H9 (cell line): ENCODE data around the gene CDS2. TPM values are rescaled to one million over a fixed set of nuclear protein-coding genes. Genes with fewer than 3 reads are reported as not detected.

Experiments used
- DNase-seq: peaks from one replicate; pipeline ENCODE4 v3.0.0-alpha.2; 2017
- H2AFZ ChIP-seq: one replicate; pipeline ENCODE4 v1.6.1; 2013; ENCODE audit warnings: mild to moderate bottlenecking, low read length, control low read depth, moderate library complexity
- H2AK5ac ChIP-seq: 2 replicates; pipeline ENCODE4 v1.6.1; 2013; ENCODE audit warnings: low read length, control low read depth, mixed read lengths; ENCODE audit not compliant: insufficient read length
- H2BK120ac ChIP-seq: one replicate; pipeline ENCODE4 v1.6.1; 2013; ENCODE audit warnings: low read depth, mild to moderate bottlenecking, low read length, control low read depth, inconsistent platforms; ENCODE audit not compliant: poor library complexity, severe bottlenecking
- H2BK12ac ChIP-seq: 2 replicates; pipeline ENCODE4 v1.6.1; 2013; ENCODE audit warnings: low read length, control low read depth, mixed read lengths, low read depth; ENCODE audit not compliant: insufficient read length
- H2BK15ac ChIP-seq: 2 replicates; pipeline ENCODE4 v1.6.1; 2013; ENCODE audit warnings: low read depth, low read length, control low read depth
- H2BK20ac ChIP-seq: one replicate; pipeline ENCODE4 v1.6.1; 2013; ENCODE audit warnings: low read depth, mild to moderate bottlenecking, low read length, control low read depth, inconsistent platforms; ENCODE audit not compliant: poor library complexity, severe bottlenecking
- H2BK5ac ChIP-seq: 2 replicates; pipeline ENCODE4 v1.6.1; 2013; ENCODE audit warnings: low read length, control low read depth, mixed read lengths; ENCODE audit not compliant: insufficient read length
- H3K14ac ChIP-seq: 2 replicates; pipeline ENCODE4 v1.6.1; 2013; ENCODE audit warnings: low read length, control low read depth; ENCODE audit not compliant: insufficient read depth
- H3K18ac ChIP-seq: 2 replicates; pipeline ENCODE4 v1.6.1; 2013; ENCODE audit warnings: low read depth, mild to moderate bottlenecking, mixed read lengths, low read length, control low read depth; ENCODE audit not compliant: insufficient read length
- H3K23ac ChIP-seq: 2 replicates; pipeline ENCODE4 v1.6.1; 2013; ENCODE audit warnings: low read length, control low read depth, mixed read lengths, low read depth; ENCODE audit not compliant: insufficient read length
- H3K23me2 ChIP-seq: 2 replicates; pipeline ENCODE4 v1.6.1; 2013; ENCODE audit warnings: low read depth, mild to moderate bottlenecking, mixed read lengths, low read length, control low read depth; ENCODE audit not compliant: insufficient read length, poor library complexity, severe bottlenecking
- H3K27ac ChIP-seq: 2 replicates; pipeline ENCODE4 v1.5.1; 2013; ENCODE audit warnings: low read length, control low read depth, mixed read lengths, low read depth; ENCODE audit not compliant: insufficient read length
- H3K27me3 ChIP-seq: 2 replicates; pipeline ENCODE4 v1.6.1; 2013; ENCODE audit warnings: low read length, control low read depth, inconsistent platforms; ENCODE audit not compliant: insufficient read depth
- H3K4ac ChIP-seq: 2 replicates; pipeline ENCODE4 v1.6.1; 2013; ENCODE audit warnings: low read depth, mild to moderate bottlenecking, control low read depth, inconsistent platforms, low read length, moderate library complexity
- H3K4me1 ChIP-seq: 2 replicates; pipeline ENCODE4 v1.6.1; 2013; ENCODE audit warnings: low read length, control low read depth, inconsistent platforms; ENCODE audit not compliant: insufficient read depth
- H3K4me2 ChIP-seq: 2 replicates; pipeline ENCODE4 v1.6.1; 2013; ENCODE audit warnings: low read length, control low read depth, mixed read lengths; ENCODE audit not compliant: insufficient read length, insufficient read depth
- H3K56ac ChIP-seq: 2 replicates; pipeline ENCODE4 v1.6.1; 2013; ENCODE audit warnings: low read depth, mild to moderate bottlenecking, mixed read lengths, low read length, control low read depth; ENCODE audit not compliant: insufficient read length
- H3K79me1 ChIP-seq: 2 replicates; pipeline ENCODE4 v1.6.1; 2013; ENCODE audit warnings: low read depth, mild to moderate bottlenecking, moderate library complexity, low read length, control low read depth, inconsistent platforms; ENCODE audit not compliant: insufficient read depth, poor library complexity, severe bottlenecking
- H3K79me2 ChIP-seq: 2 replicates; pipeline ENCODE4 v1.6.1; 2013; ENCODE audit warnings: low read length, control low read depth, inconsistent platforms; ENCODE audit not compliant: insufficient read depth
- H3K9ac ChIP-seq: 2 replicates; pipeline ENCODE4 v1.6.1; 2013; ENCODE audit warnings: low read length, control low read depth, mixed read lengths; ENCODE audit not compliant: insufficient read length; ENCODE audit errors: extremely low read depth
- H3K9me3 ChIP-seq: one replicate; pipeline ENCODE4 v1.6.1; 2013; ENCODE audit warnings: low read depth, low read length, inconsistent platforms; ENCODE audit not compliant: control insufficient read depth
- H3T11ph ChIP-seq: one replicate; pipeline ENCODE4 v1.6.1; 2013; ENCODE audit warnings: mild to moderate bottlenecking, low read length, control low read depth, inconsistent platforms
- H4K20me1 ChIP-seq: one replicate; pipeline ENCODE4 v1.6.1; 2013; ENCODE audit not compliant: control insufficient read depth, insufficient read length, insufficient read depth
- H4K5ac ChIP-seq: 2 replicates; pipeline ENCODE4 v1.6.1; 2013; ENCODE audit warnings: low read depth, mild to moderate bottlenecking, mixed read lengths, low read length, control low read depth; ENCODE audit not compliant: insufficient read length
- H4K8ac ChIP-seq: replicated peaks from 2 replicates; pipeline ENCODE4 v1.6.1; 2013; ENCODE audit warnings: low read length, control low read depth, mixed read lengths, low read depth; ENCODE audit not compliant: insufficient read length
- H4K91ac ChIP-seq: 2 replicates; pipeline ENCODE4 v1.6.1; 2013; ENCODE audit warnings: low read depth, mild to moderate bottlenecking, moderate library complexity, mixed read lengths, low read length, control low read depth; ENCODE audit not compliant: insufficient read length
- H3K27ac Mint-ChIP-seq, 3 experiments: 2 replicates in 2 of 3; 3 replicates in 1 of 3; pipeline ENCODE4 v1.8.0; 2020 to 2021; ENCODE audit warnings: mixed read lengths in 3 of 3, mild to moderate bottlenecking in 1 of 3, moderate library complexity in 1 of 3
- H3K27me3 Mint-ChIP-seq: 2 replicates; pipeline ENCODE4 v1.8.0; 2021; ENCODE audit warnings: low read depth, mild to moderate bottlenecking, moderate library complexity, mixed read lengths
- H3K36me3 Mint-ChIP-seq, 3 experiments: 2 replicates in 2 of 3; 3 replicates in 1 of 3; pipeline ENCODE4 v1.8.0; 2020 to 2021; ENCODE audit warnings: low read depth in 3 of 3, mixed read lengths in 3 of 3; ENCODE audit not compliant: insufficient read depth in 1 of 3
- H3K4me1 Mint-ChIP-seq, 2 experiments: 2 replicates each; pipeline ENCODE4 v1.8.0; 2020; ENCODE audit warnings: mixed read lengths in 2 of 2
- H3K4me3 Mint-ChIP-seq, 2 experiments: 2 replicates in 1 of 2; 3 replicates in 1 of 2; pipeline ENCODE4 v1.8.0; 2020 to 2021; ENCODE audit warnings: mild to moderate bottlenecking in 2 of 2, mixed read lengths in 2 of 2, moderate library complexity in 1 of 2
- H3K9me3 Mint-ChIP-seq, 2 experiments: 2 replicates in 1 of 2; 3 replicates in 1 of 2; pipeline ENCODE4 v1.8.0; 2020; ENCODE audit warnings: mild to moderate bottlenecking in 2 of 2, mixed read lengths in 2 of 2, moderate library complexity in 1 of 2
- CTCF ChIP-seq: fragments of 200-600 bp; sonication (generic); conservative IDR thresholded peaks from 3 replicates; pipeline ENCODE4 v1.8.0; 2021; ENCODE audit warnings: antibody characterized with exemption, mild to moderate bottlenecking
- WGBS: extraction: QIAGEN DNeasy Blood & Tissue Kit; methylation state at CpG from one replicate; pipeline ENCODE4 v1.1.7; 2013; ENCODE audit warnings: missing lambda C conversion rate, low lambda C conversion rate, mixed read lengths; ENCODE audit not compliant: insufficient read length; ENCODE audit errors: extremely low coverage; 5-methylcytosine and 5-hydroxymethylcytosine counted together
- total RNA-seq: library from RNA; stranded (reverse); gene quantifications from 2 replicates; pipeline ENCODE4 v1.2.1, GENCODE V29; 2021

The CDS2 gene
- total RNA-seq, 1 experiment from 2014 or later = 63.2 TPM

DNA sequence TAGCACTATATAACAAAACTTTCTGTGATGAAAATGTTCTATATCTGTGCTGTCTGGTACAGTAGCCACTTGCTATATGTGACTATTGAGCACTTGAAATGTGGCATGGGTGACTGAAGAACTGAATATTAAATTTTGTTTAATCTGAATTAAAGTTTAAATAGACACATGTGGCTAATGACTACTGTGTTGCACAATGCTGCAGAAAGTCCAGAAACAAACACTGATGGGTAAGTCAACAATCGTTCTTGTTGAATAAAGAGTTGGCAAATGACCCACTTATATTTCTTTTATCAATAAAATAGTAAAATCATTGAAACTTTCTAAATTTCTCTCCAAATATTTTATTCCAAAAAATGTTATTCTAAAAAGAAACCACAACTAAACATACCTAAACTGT lies 108.2 kb downstream of the CDS2 start:
- Histone ChIP-seq H3K9ac (no peak overlapping the region), H2BK5ac (no peak overlapping the region), H2BK15ac (no peak overlapping the region), H3K27me3 (no peaks in the 10 kb centered on the region; the same call in 1 of the 2 replicates), H3K27ac (no peak overlapping the region), H3K23ac (no peak overlapping the region), H2AK5ac (no peak overlapping the region), H3K56ac (no peak overlapping the region), H2BK12ac (no peak overlapping the region), H2AFZ (no peak overlapping the region), H3K4me1 (no peaks in the 10 kb centered on the region), H4K5ac (no peak overlapping the region), H3K4me2 (no peak overlapping the region), H3K79me2 (no peaks in the 10 kb centered on the region), H2BK120ac (no peak overlapping the region), H3K9me3 (no peaks in the 10 kb centered on the region), H4K91ac (no peak overlapping the region), H2BK20ac (no peak overlapping the region), H3K23me2 (no peaks in the 10 kb centered on the region), H4K8ac (no peak overlapping the region), H3K79me1 (no peaks in the 10 kb centered on the region), H4K20me1 (no peaks in the 10 kb centered on the region), H3K14ac (no peak overlapping the region), H3K18ac (no peak overlapping the region), H3K4ac (no peak overlapping the region), H3T11ph (no peak overlapping the region)
- Mint-ChIP-seq H3K36me3 (no peaks in the 10 kb centered on the region), H3K9me3 (peaks cover 2 to 7% of the 10 kb centered on the region in 2 experiments; a peak in 4 of 5 replicates), H3K4me1 (no peaks in the 10 kb centered on the region), H3K4me3 (no peak overlapping the region), H3K27me3 (peaks cover 41% of the 10 kb centered on the region), H3K27ac (no peak overlapping the region)
- DNase-seq = no peak
- TF ChIP-seq CTCF = no peak
- no CpG with 5 or more reads among the region's 1 CpG for WGBS

Other genes with a start within 250 kb of the CDS2 start
- gene SLC23A2, start 125.5 kb upstream of the CDS2 start, total RNA-seq = 16.3 and 16.5 TPM in 2 replicates
- gene TMEM230, start 13.9 kb upstream of the CDS2 start, total RNA-seq = 62.3 and 64.3 TPM in 2 replicates
- 274 and 284 TPM in 2 replicates for gene PCNA, start 7.0 kb upstream of the CDS2 start, total RNA-seq
- gene PROKR2, start 189.9 kb downstream of the CDS2 start, total RNA-seq = 0.44 and 0.46 TPM in 2 replicates